GM12878 (cell line): Measurements from ENCODE around the gene B3GAT1.

Experiments used
- CTCF ChIP-seq, 3 experiments: IDR thresholded peaks in 2 of 3; conservative IDR thresholded peaks in 1 of 3; 2 replicates each; pipeline ENCODE4 v1.5.1; 2011; ENCODE audit warnings: low read depth in 3 of 3, low read length in 3 of 3, mild to moderate bottlenecking in 3 of 3, control low read depth in 2 of 3, moderate library complexity in 2 of 3, inconsistent platforms in 1 of 3, mixed read lengths in 1 of 3; ENCODE audit not compliant: control insufficient read depth in 2 of 3, insufficient read depth in 1 of 3; ENCODE audit errors: extremely low read depth in 1 of 3
- TCF3 ChIP-seq: IDR thresholded peaks from 2 replicates; pipeline ENCODE4 v1.6.1; 2012; ENCODE audit warnings: low read depth, mild to moderate bottlenecking, low read length, borderline replicate concordance; ENCODE audit not compliant: insufficient read depth
- ZNF687 ChIP-seq: fragments of 450-650 bp; IDR thresholded peaks from 2 replicates; pipeline ENCODE4 v1.6.1; 2017; ENCODE audit warnings: mild to moderate bottlenecking, moderate library complexity

DNA sequence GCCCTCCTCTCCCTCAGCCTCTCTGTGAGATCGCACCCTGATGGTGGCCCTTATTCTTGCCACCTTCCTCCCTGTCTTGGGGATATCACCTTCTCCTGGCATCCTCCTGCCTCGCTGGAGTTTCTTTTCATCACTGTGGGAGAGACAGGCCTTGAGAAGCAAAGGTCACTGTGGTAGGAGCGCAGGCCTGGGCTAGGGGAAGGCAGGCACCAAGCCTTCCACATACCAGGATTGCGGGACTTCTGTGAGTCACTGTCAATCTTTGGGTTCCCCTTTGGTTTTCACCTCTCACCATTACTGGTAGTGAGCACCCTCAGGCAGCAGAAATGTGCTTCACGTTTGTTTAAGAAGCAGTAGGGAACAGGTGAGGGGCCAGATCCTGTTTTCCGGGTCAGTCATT lies 31.2 kb upstream of the B3GAT1 start:
- no peak for TF ChIP-seq CTCF (IDR thresholded peaks at IDR 0.05 in 2 of 3, conservative IDR thresholded peaks at IDR 0.05 in 1 of 3; ENCODE audit: control insufficient read depth in 2 of 3, extremely low read depth in 1 of 3, insufficient read depth in 1 of 3, low read depth in 3 of 3, low read length in 3 of 3)
- TF ChIP-seq TCF3 = no peak
- TF ChIP-seq ZNF687 = no peak
